ENCODE measurements around the gene TMEM218.
"Not testable (repeated sequence)": the region's sequence is repeated elsewhere in the genome, so short reads cannot be mapped to it uniquely, and the experiment has no call there.

Gene TMEM218

GRCh38 chr11:125073616-125074483, 37.6 kb downstream of the TMEM218 start:
- no peak for DNase-seq

- no peak for DNase-seq
These were observed 38.4 kb downstream of the TMEM218 start for GRCh38 chr11:125072961-125073590.

GRCh38 chr11:125072218-125072960, 39.0 kb downstream of the TMEM218 start:
- DNase-seq: no peak

GRCh38 chr11:125071846-125072217, 39.6 kb downstream of the TMEM218 start:
- no peak for DNase-seq

- DNase-seq: no peak
These were observed 40.0 kb downstream of the TMEM218 start for GRCh38 chr11:125071435-125071834.

GRCh38 chr11:125070699-125071254, 40.6 kb downstream of the TMEM218 start:
- peak; percentile 80 to 81 for DNase-seq

- DNase-seq: peak; percentile 26 to 45
These were observed 41.6 kb downstream of the TMEM218 start for GRCh38 chr11:125069796-125070195.

GRCh38 chr11:125069008-125069407, 42.4 kb downstream of the TMEM218 start:
- DNase-seq: no peak

- DNase-seq: no peak
These were observed 43.1 kb downstream of the TMEM218 start for GRCh38 chr11:125068368-125068767.

- DNase-seq: no peak
These were observed 47.4 kb downstream of the TMEM218 start for GRCh38 chr11:125064070-125064469.

- no peak for DNase-seq
These were observed 47.9 kb downstream of the TMEM218 start for GRCh38 chr11:125063429-125064043.

- peak; percentile 8 to 9 for DNase-seq
These were observed 48.4 kb downstream of the TMEM218 start, which contains the start of gene SLC37A2 for GRCh38 chr11:125062931-125063428. Gene SLC37A2, plus strand, starts transcription at chr11:125063305. Its CDS starts 63 bp downstream, at chr11:125063368.

GRCh38 chr11:125062218-125062930, 49.1 kb downstream of the TMEM218 start:
- no peak for DNase-seq

GRCh38 chr11:125061281-125061680, 50.1 kb downstream of the TMEM218 start:
- DNase-seq: no peak

GRCh38 chr11:125057693-125058016, 53.8 kb downstream of the TMEM218 start:
- no peak for DNase-seq

- DNase-seq: no peak
These were observed 54.3 kb downstream of the TMEM218 start for GRCh38 chr11:125056931-125057692.

- not testable (repeated sequence) for DNase-seq
These were observed 55.3 kb downstream of the TMEM218 start for GRCh38 chr11:125056111-125056510.

GRCh38 chr11:125055107-125055715, 56.2 kb downstream of the TMEM218 start:
- DNase-seq: no peak

- DNase-seq: no peak
These were observed 58.3 kb downstream of the TMEM218 start for GRCh38 chr11:125053167-125053566.

GRCh38 chr11:125052047-125052446, 59.4 kb downstream of the TMEM218 start:
- DNase-seq: no peak

Measured in Kasumi-1 (cell line).